Measurements from ENCODE around the gene IL1RL1. TPM values are rescaled to one million over a fixed set of nuclear protein-coding genes. Genes with fewer than 3 reads are reported as not detected.

The IL1RL1 gene
- total RNA-seq, 1 donor from 2014 or later: not detected

DNA sequence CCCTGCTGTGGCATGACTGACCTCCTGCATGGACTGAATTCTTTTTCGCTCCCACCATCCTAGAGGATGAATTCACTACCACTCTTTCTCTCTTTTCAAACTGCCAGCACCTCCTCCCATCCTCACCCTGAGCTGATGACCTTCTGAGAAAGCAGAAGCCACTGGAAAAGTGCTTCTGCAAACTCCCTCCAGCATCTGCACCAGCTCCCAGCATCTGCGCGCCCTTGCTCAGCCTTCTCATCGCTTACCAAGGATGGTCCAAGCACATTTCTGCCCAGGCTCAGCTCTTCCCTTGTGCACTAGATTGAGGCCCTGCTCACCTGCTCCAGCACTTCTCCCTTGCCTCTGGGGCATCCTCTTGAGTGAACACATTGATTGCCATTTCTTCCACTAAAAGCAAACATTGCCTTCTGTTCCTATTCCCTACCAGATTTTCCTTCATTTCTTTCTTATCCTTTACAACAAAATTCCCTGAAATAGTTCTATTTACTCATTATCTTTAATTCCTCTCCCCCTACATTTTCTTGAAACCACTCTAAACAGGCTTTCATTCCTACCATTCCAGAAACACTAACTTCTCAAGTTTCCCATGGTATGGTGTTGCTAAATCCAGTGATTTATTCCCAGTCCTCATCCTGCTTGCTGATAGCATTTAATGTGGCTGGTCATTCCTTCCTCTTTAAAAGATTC, 42.7 kb upstream of the IL1RL1 start:
- ATAC-seq (ENCODE audit: low read depth) (no peak), DNase-seq (no peak)
- TF ChIP-seq, protein P1, sequence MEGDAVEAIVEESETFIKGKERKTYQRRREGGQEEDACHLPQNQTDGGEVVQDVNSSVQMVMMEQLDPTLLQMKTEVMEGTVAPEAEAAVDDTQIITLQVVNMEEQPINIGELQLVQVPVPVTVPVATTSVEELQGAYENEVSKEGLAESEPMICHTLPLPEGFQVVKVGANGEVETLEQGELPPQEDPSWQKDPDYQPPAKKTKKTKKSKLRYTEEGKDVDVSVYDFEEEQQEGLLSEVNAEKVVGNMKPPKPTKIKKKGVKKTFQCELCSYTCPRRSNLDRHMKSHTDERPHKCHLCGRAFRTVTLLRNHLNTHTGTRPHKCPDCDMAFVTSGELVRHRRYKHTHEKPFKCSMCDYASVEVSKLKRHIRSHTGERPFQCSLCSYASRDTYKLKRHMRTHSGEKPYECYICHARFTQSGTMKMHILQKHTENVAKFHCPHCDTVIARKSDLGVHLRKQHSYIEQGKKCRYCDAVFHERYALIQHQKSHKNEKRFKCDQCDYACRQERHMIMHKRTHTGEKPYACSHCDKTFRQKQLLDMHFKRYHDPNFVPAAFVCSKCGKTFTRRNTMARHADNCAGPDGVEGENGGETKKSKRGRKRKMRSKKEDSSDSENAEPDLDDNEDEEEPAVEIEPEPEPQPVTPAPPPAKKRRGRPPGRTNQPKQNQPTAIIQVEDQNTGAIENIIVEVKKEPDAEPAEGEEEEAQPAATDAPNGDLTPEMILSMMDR (IDR thresholded peaks at IDR 0.05): no peak
- no peak overlapping the region for H3K27ac Mint-ChIP-seq
- POLR2A ChIA-PET: no interaction called here
- peaks cover 4% of the 10 kb centered on the region for H3K4me1 Mint-ChIP-seq
- H3K36me3 Mint-ChIP-seq (ENCODE audit: low read depth): no peaks in the 10 kb centered on the region
- no peaks in the 10 kb centered on the region for H3K9me3 Mint-ChIP-seq
- no peak overlapping the region for H3K4me3 Mint-ChIP-seq
- H3K27me3 Mint-ChIP-seq: peaks cover 17% of the 10 kb centered on the region
- CTCF ChIA-PET: no interaction called here
- intact Hi-C loops (cut with micrococcal nuclease): no loop called here

DNA sequence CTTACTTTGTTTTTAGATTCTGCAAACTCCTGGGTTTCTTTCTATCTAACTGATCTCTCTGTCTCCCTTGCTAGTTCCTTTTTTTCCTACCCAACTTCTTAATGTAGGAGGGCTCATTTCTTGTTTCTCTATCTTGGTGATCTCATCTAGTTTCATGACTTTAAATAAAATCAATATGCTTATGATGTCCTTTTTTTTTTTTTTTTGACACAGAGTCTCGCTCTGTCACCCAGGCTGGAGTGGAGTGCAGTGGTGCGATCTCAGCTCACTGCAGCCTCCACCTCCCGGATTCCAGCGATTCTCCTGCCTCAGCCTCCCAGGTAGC, 42.2 kb upstream of the IL1RL1 start:
- ATAC-seq (ENCODE audit: low read depth) (no peak), DNase-seq (no peak)
- CTCF ChIA-PET: interaction anchor here (1.2 kb wide), 1 partner anchor 28 kb away, joined by 6 read pairs; no protein-coding TSS in a partner anchor
- intact Hi-C loops (cut with micrococcal nuclease): no loop called here
- Mint-ChIP-seq H3K27ac (no peak overlapping the region), H3K27me3 (peaks cover 17% of the 10 kb centered on the region), H3K4me3 (no peak overlapping the region), H3K36me3 (ENCODE audit: low read depth) (no peaks in the 10 kb centered on the region), H3K4me1 (peaks cover 4% of the 10 kb centered on the region), H3K9me3 (no peaks in the 10 kb centered on the region)
- POLR2A ChIA-PET: no interaction called here
- TF ChIP-seq, protein P1 (IDR thresholded peaks at IDR 0.05): no peak

DNA sequence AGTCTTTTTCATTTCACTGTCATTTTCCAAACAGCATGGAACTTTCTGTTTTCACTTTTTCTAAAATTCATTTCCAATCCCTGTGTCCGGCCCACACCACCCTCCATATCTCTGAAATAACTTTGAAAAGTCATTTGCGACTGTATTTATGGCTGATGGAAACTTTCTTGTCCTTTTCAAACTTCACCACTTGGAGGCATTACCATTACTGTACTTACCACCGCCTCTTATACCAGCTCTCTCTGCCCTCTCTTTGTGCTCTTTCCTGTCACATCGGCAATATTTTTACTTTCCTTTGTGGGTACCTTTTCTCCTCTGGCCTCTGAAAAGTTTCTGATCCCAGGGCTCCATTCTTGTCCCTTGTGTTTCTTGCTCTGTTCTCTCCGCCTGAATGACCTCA, 39.5 kb upstream of the IL1RL1 start:
- H3K4me3 Mint-ChIP-seq: no peak overlapping the region
- H3K27me3 Mint-ChIP-seq: peaks cover 28% of the 10 kb centered on the region
- ChIA-PET POLR2A (no interaction called here), CTCF (interaction anchor here (1.0 kb wide), 1 partner anchor 171 kb away, joined by 3 read pairs; no protein-coding TSS in a partner anchor)
- H3K4me1 Mint-ChIP-seq: peaks cover 4% of the 10 kb centered on the region
- TF ChIP-seq, protein P1 (IDR thresholded peaks at IDR 0.05): no peak
- no peak for DNase-seq
- no peak overlapping the region for H3K27ac Mint-ChIP-seq
- ATAC-seq (ENCODE audit: low read depth): no peak
- H3K36me3 Mint-ChIP-seq (ENCODE audit: low read depth): no peaks in the 10 kb centered on the region
- H3K9me3 Mint-ChIP-seq: peaks cover 4% of the 10 kb centered on the region
- intact Hi-C loops (cut with micrococcal nuclease): no loop called here

DNA sequence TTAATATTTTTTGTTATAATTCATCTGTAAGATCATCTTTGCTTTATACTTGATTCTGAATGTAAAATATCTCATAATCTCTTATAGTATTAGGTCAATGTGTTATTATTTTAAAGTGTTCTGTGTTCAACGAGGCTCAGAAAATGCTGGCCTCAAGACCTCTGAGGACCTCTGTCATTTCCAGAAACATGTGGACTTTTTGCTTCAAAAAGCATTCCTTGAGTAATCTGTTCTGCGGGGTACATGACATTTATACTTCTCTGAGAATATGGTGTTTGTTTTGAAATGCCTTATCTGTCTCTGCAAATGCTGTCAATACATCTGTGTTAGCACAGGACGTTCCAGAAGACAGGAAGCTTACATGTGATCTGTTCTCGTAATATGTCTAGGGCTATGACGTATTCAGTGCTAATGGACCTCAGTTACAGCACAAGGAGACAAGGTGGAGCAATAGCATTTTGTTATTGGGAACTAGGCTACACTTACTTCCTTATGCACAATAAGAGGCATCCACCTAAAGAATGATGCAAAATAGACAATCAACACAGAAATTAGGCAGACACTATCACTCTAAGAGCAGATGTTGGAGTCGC, 37.6 kb upstream of the IL1RL1 start:
- H3K27ac Mint-ChIP-seq: no peak overlapping the region
- intact Hi-C loops (cut with micrococcal nuclease): no loop called here
- peaks cover 39% of the 10 kb centered on the region for H3K27me3 Mint-ChIP-seq
- H3K4me1 Mint-ChIP-seq: peaks cover 4% of the 10 kb centered on the region
- ChIA-PET POLR2A (no interaction called here), CTCF (no interaction called here)
- no peak overlapping the region for H3K4me3 Mint-ChIP-seq
- ATAC-seq (ENCODE audit: low read depth) (no peak), DNase-seq (no peak)
- peaks cover 4% of the 10 kb centered on the region for H3K9me3 Mint-ChIP-seq
- TF ChIP-seq, protein P1 (IDR thresholded peaks at IDR 0.05): no peak
- H3K36me3 Mint-ChIP-seq (ENCODE audit: low read depth): no peaks in the 10 kb centered on the region

DNA sequence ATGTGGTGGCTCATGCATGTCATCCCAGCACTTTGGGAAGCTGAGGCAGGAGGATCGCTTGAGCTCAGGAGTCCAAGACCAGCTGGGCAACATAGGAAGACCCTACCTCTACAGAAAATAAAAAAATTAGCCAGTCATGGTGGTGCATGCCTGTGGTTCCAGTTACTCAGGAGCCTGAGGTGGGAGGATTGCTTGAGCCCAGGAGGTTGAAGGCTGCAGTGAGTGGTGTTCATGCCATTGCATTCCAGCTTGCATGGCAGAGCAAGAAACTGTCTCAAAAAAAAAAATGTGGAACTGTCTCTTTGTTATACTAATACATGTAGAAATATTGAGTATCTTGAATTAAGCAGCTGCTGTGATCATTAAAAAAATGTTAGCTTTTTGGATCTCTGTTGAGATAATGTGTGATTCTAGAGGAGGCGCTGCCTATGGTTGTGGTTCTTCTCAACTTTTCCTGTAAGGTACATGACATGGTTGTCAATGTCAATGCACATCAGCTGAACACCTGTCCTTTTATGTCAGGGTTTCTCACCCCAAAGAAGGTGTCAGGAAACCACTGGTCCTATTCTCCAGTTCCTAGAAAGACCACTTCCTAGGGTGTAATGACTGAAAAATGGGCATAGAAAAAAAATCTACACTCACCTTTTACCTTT, 34.7 kb upstream of the IL1RL1 start:
- DNase-seq (no peak), ATAC-seq (ENCODE audit: low read depth) (no peak)
- H3K27ac Mint-ChIP-seq: no peak overlapping the region
- H3K36me3 Mint-ChIP-seq (ENCODE audit: low read depth): no peaks in the 10 kb centered on the region
- peaks cover 33% of the 10 kb centered on the region for H3K27me3 Mint-ChIP-seq
- no peak overlapping the region for H3K4me3 Mint-ChIP-seq
- ChIA-PET CTCF (interaction anchor here (1.4 kb wide), 1 partner anchor 167 kb away, joined by 3 read pairs; no protein-coding TSS in a partner anchor), POLR2A (no interaction called here)
- H3K4me1 Mint-ChIP-seq: peaks cover 4% of the 10 kb centered on the region
- intact Hi-C loops (cut with micrococcal nuclease): no loop called here
- TF ChIP-seq, protein P1 (IDR thresholded peaks at IDR 0.05): no peak
- peaks cover 4% of the 10 kb centered on the region for H3K9me3 Mint-ChIP-seq

All from activated B cell treated with CpG ODN at 0.5 μM for 24 hours (primary cell).